Vagina (tissue), 2 donors: ENCODE results near the gene SIGLEC7.

Experiments used
- CTCF ChIP-seq, 3 experiments: fragments of 450-650 bp in 2 of 3; fragments of 200-600 bp in 1 of 3; sonication (generic) in 1 of 3; IDR thresholded peaks; one replicate each; pipeline ENCODE4 v1.5.1; 2017 to 2019; ENCODE audit warnings: antibody characterized with exemption in 3 of 3, mild to moderate bottlenecking in 2 of 3, moderate library complexity in 2 of 3
- POLR2A ChIP-seq, 2 donors: fragments of 450-650 bp; IDR thresholded peaks; one replicate each; pipeline ENCODE4 v1.6.1; 2017; ENCODE audit warnings: antibody characterized with exemption in 2 of 2, mild to moderate bottlenecking in 2 of 2, moderate library complexity in 2 of 2
- POLR2AphosphoS5 ChIP-seq, 2 donors: sonication (generic); formaldehyde crosslinking; IDR thresholded peaks; one replicate each; pipeline ENCODE4 v1.9.0; 2017; ENCODE audit warnings: antibody characterized with exemption in 2 of 2, mild to moderate bottlenecking in 2 of 2, low read depth in 1 of 2; ENCODE audit not compliant: insufficient read depth in 1 of 2

- no peak for TF ChIP-seq CTCF (IDR thresholded peaks at IDR 0.05)
- no peak for TF ChIP-seq POLR2A (IDR thresholded peaks at IDR 0.05)
- no peak for TF ChIP-seq POLR2AphosphoS5 (IDR thresholded peaks at IDR 0.05; ENCODE audit: insufficient read depth in 1 of 2, low read depth in 1 of 2)
Observed at GRCh38 chr19:51108805-51109146, 33.3 kb upstream of the SIGLEC7 start.
